ENCODE results near the gene FRMD5. TPM values are rescaled to one million over a fixed set of nuclear protein-coding genes. Genes with fewer than 3 reads are reported as not detected.

The FRMD5 gene
- total RNA-seq, 4 donors from 2014 or later: 0.31 to 0.72 TPM; not detected in 2

DNA sequence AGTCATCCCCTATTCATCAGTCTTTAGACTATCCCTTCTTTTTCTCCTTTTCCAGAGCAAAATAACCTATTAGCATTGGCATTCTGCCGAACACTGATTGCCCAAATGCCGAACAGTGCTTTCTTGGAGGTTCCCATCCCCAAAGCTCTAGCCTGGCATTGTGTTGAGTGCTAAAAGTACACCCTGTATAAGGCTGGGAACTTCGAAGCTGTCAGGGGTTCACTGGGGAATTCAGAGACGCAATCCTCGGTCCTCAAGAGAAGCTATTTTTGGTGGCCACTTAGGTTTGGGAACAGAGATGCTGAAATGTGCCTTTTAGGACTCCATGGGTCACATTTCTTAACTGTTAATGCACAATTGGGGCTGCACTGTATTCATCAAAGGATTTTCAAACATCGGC is 8.4 kb downstream of the FRMD5 start:
- no peaks in the 10 kb centered on the region for H3K36me3 ChIP-seq
- no peak overlapping the region for H3K4me3 ChIP-seq
- H3K4me1 ChIP-seq: no peaks in the 10 kb centered on the region
- peaks cover 29% of the 10 kb centered on the region for H3K27me3 ChIP-seq
- no peaks in the 10 kb centered on the region for H3K9me3 ChIP-seq
- DNase-seq (ENCODE audit: low spot score in 2 of 2): no peak
- WGBS: 87% methylated on average over 6 of the region's 6 CpGs
- no peak overlapping the region for H3K27ac ChIP-seq
- TF ChIP-seq POLR2A (IDR thresholded peaks at IDR 0.05) (no peak), EP300 (IDR thresholded peaks at IDR 0.05) (no peak), POLR2AphosphoS5 (IDR thresholded peaks at IDR 0.05) (no peak)
- TF ChIP-seq, protein P1, sequence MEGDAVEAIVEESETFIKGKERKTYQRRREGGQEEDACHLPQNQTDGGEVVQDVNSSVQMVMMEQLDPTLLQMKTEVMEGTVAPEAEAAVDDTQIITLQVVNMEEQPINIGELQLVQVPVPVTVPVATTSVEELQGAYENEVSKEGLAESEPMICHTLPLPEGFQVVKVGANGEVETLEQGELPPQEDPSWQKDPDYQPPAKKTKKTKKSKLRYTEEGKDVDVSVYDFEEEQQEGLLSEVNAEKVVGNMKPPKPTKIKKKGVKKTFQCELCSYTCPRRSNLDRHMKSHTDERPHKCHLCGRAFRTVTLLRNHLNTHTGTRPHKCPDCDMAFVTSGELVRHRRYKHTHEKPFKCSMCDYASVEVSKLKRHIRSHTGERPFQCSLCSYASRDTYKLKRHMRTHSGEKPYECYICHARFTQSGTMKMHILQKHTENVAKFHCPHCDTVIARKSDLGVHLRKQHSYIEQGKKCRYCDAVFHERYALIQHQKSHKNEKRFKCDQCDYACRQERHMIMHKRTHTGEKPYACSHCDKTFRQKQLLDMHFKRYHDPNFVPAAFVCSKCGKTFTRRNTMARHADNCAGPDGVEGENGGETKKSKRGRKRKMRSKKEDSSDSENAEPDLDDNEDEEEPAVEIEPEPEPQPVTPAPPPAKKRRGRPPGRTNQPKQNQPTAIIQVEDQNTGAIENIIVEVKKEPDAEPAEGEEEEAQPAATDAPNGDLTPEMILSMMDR (IDR thresholded peaks at IDR 0.05): no peak

DNA sequence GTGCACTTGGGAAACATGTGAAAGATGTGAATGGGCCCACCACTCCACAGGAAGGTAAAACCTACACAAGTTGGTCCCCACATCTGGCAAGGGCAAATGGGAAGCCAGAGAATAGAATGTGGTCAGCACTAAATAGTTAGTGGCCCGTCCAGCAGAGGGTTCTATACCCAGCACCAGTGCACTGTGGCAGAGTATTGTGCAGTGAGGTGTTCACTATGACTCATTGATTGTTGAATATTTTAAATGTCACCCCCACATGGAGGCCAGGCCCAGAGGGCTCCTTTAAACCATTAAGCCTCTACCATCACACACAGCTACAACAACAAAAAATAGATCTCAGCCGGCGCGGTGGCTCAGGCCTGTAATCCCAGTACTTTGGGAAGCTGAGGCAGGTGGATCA is 11.7 kb downstream of the FRMD5 start:
- Histone ChIP-seq H3K27me3 (no peaks in the 10 kb centered on the region), H3K4me3 (no peak overlapping the region), H3K9me3 (no peaks in the 10 kb centered on the region), H3K27ac (no peak overlapping the region), H3K4me1 (no peaks in the 10 kb centered on the region), H3K36me3 (no peaks in the 10 kb centered on the region)
- WGBS: 90% methylated on average over 4 of the region's 4 CpGs
- TF ChIP-seq POLR2AphosphoS5 (IDR thresholded peaks at IDR 0.05) (no peak), POLR2A (IDR thresholded peaks at IDR 0.05) (no peak), EP300 (IDR thresholded peaks at IDR 0.05) (no peak)
- TF ChIP-seq, protein P1 (IDR thresholded peaks at IDR 0.05): no peak
- DNase-seq (ENCODE audit: low spot score in 2 of 2): no peak

DNA sequence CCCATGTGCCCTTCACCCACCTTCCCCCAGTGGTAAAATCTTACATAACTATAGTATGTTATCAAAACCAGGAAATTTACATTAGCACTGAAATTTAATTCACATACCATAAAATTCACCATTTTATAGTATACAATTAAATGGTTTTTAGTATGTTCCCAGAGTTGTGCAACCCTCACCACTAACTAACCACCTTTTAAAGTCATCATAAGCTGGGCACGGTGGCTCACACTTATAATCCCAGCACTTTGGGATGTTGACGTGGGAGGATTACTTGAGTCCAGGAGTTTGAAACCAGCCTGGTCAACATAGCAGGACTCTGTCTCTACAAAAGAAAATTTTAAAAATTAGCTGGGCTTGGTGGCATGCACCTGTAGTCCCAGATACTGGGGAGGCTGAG is 13.7 kb downstream of the FRMD5 start:
- no peak overlapping the region for H3K4me3 ChIP-seq
- H3K36me3 ChIP-seq: no peaks in the 10 kb centered on the region
- TF ChIP-seq, protein P1 (IDR thresholded peaks at IDR 0.05): no peak
- TF ChIP-seq POLR2A (IDR thresholded peaks at IDR 0.05): no peak
- no peaks in the 10 kb centered on the region for H3K9me3 ChIP-seq
- no peaks in the 10 kb centered on the region for H3K27me3 ChIP-seq
- WGBS: 86% methylated on average over 2 of the region's 2 CpGs
- H3K27ac ChIP-seq: no peak overlapping the region
- DNase-seq (ENCODE audit: low spot score in 2 of 2): no peak
- no peaks in the 10 kb centered on the region for H3K4me1 ChIP-seq

DNA sequence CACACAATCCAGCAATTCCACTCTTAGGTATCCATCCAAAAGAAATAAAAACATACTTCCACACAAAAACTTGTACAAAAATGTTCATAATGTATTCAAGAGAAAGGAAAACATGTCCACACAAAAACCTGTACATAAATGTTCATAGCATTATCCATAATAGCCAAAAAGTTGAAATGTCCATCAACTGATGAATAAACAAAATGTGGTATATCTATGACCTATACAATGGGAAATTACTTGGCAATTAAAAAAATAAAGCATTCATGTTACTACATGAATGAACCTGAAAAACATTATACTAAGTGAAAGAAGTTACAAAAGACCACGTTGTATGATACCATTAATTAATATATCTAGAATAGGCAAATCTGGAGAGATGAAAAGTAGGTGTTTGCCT is 17.9 kb downstream of the FRMD5 start:
- Histone ChIP-seq H3K27ac (no peak overlapping the region), H3K27me3 (peaks cover 9% of the 10 kb centered on the region), H3K36me3 (no peaks in the 10 kb centered on the region), H3K9me3 (no peaks in the 10 kb centered on the region), H3K4me1 (no peaks in the 10 kb centered on the region), H3K4me3 (no peak overlapping the region)
- WGBS: 28% methylated on average over 1 of the region's 1 CpG
- no peak for DNase-seq (ENCODE audit: low spot score in 2 of 2)
- TF ChIP-seq POLR2A (IDR thresholded peaks at IDR 0.05) (no peak), EP300 (IDR thresholded peaks at IDR 0.05) (no peak), POLR2AphosphoS5 (IDR thresholded peaks at IDR 0.05) (no peak)
- TF ChIP-seq, protein P1 (IDR thresholded peaks at IDR 0.05): no peak

DNA sequence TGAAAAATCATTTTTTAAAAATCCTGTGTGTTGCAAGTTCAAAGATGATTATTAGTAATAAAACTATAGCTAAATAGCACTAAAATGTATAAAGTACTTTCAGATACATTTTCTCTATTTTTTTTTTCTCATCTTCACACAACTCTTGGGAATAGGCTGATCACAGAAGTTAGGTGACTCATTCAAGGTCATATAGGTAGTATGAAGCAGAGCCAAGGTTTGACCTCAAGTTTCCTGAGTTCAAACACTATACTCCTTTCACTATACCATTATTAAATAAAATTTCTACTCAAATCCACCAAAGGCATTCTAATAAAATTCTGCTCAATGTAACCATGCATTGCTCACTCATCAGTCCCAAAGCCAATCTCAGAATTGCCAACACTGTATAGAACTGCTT is 21.3 kb downstream of the FRMD5 start:
- TF ChIP-seq POLR2A (IDR thresholded peaks at IDR 0.05) (no peak), POLR2AphosphoS5 (IDR thresholded peaks at IDR 0.05) (no peak), EP300 (IDR thresholded peaks at IDR 0.05) (no peak)
- TF ChIP-seq, protein P1 (IDR thresholded peaks at IDR 0.05): no peak
- Histone ChIP-seq H3K27ac (no peak overlapping the region), H3K36me3 (no peaks in the 10 kb centered on the region), H3K9me3 (no peaks in the 10 kb centered on the region), H3K4me1 (no peaks in the 10 kb centered on the region), H3K4me3 (no peak overlapping the region), H3K27me3 (peaks cover 12% of the 10 kb centered on the region)
- DNase-seq (ENCODE audit: low spot score in 2 of 2): no peak
